ENCODE data around the gene E2F1.

Gene E2F1

GRCh38 chr20:33685328-33686099 lies 671 bp downstream of the E2F1 start:
- DNase-seq, result peak; percentile 62

DNA sequence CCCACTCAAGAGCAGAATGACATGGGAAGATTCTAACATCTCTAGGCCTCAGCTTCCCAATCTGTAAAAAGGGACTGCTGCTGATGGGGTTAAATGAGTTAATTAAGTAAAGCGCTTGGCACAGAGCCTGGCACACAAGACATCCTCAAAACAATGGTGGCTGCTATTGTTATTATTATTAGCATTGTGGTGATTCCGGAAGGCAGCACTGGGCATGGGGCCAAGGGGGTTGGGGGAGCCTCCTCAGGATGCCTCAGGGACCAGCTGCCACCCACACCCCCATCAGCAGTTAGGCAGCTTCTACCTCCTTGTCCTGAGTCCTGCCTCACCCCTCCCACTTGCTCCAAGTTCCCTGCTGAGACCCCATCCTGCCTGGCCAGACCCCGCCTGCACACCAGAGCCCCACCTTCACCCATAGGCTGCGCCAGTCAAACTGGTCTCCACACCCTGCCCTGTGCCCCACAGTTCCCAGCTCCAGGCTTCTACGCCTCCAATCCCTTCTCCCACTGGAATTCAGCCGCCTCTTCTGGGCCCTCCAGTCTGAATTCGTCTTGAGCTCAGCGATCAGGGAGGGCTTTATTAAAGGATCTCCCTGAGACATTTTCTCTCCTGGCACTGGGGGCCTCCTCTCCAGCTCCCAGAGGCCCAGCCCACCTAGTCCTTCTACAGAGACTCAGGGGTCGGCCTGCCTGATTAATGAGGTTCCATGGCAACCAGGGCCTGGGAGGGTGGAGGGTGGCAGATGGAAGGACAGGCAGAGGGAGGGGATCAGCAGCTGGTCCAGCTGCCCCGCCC lies 1.5 kb downstream of the E2F1 start:
- peak; percentile 17 for DNase-seq

- no peak for DNase-seq
Measured at GRCh38 chr20:33681728-33682353, 4.3 kb downstream of the E2F1 start.

- DNase-seq, result no peak
Measured at GRCh38 chr20:33681288-33681687, 4.9 kb downstream of the E2F1 start.

DNA sequence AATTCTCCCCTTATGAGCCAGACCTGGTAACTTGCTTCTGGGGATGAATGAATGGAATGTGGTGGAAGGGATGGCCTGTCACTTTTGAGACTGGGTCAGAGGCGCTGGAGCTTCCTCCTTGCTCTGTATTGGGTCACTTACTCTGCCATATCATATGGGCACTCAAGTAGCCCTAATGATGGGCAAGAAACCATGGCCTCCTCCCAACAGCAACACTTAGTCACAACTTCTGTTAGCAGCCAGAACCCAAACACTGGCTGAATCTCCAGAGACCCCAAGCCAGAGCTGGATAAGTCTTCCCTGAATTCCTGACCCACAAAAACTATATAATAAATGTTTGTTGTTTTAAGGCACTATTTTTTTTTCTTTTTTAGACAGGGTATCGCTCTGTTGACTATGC lies 5.5 kb downstream of the E2F1 start:
- no peak for DNase-seq

DNA sequence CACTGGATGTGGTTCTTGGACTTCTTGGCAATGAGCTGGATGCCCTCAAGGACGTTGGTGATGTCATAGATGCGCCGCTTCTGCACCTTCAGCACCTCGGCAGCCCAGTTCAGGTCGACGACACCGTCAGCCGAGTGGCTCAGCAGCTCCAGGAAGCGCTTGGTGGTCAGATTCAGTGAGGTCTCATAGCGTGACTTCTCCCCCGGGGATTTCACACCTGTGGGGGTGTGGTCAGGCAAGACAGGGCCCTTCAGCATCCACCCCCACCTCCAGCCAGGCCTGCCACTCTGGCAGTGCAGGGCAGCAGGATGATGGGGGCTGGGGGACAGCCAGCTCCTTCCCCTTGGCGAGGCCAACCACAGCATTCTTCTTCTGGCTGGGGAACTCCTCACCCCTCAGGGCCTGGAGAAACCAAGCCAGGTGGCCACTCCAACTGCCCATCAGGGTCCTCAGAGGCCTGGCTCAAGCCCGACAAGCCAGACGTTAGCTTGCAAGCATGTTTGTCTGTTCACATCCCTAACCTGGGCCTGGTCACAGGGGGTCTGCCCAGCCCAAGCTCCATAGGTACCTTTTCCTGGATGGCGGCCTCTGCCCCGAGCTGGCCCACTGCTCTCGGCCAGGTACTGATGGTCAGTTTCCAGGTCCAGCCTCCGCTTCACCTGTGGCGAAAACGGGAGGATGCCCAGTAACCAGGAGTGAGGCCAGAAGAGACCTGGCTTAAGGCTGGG lies 6.3 kb downstream of the E2F1 start:
- DNase-seq, result no peak

DNA sequence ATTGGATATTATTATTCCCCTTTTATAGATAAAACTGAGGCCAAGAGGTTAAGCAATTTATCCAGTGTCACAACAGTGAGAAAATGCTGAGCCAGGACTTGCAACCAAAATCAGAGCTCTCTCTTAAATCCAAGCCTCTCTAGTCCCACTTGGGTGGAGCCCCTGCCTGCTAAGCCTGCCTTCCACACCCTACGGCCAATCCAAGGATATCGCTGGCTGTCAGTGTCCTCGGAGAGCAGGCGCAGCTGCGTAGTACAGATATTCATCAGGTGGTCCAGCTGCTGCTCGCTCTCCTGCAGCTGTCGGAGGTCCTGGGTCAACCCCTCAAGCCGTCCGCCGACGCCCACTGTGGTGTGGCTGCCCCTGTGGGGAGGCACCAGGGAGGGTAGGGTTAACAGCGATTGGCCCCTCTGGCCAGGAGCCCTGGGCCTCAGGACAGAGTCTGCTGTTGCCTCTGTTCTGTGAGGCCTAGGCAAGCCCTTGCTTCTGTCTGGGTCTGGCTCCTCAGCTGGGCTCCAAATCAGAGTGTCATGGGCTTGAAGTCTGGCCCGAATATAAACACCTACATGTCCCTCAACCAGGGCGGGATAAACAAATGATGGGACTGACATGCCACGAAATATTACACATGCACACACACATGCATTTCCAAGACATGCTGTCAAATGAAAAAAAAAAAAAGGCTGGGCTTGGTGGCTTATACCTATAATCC lies 8.0 kb downstream of the E2F1 start:
- no peak for DNase-seq

DNA sequence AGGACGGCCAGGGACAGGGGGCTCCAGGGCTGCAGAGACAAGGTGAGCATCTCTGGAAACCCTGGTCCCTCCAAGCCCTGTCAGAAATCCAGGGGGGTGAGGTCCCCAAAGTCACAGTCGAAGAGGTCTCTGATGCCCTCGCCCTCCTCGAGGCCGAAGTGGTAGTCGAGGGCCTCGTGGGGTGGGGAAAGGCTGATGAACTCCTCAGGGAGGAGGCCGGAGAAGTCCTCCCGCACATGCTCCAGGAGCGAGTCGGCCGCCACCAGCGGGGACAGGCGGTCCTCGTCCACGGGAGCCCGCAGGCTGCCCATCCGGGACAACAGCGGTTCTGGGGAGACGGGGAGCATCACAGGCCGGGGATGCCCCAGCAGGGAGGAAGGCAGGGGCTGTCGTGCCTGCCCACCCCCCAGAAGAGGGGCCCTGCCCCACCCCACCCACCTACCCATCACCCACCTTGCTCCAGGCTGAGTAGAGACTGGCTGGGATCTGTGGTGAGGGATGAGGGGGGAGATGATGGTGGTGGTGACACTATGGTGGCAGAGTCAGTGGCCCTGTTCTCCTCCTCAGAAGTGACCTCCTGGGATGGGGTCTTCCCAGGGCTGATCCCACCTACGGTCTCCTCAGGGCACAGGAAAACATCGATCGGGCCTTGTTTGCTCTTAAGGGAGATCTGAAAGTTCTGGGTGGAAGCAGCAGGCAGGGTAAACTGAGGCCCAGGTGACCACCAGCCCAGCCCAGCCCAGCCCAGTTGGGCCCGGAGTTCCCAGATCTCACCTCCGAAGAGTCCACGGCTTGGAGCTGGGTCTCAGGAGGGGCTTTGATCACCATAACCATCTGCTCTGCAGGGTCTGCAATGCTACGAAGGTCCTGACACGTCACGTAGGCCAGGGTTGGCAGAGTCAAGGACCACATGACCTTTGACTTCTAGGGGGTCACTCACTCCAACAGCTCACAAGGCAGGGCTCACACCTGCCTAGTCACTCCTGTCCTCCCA lies 9.2 kb downstream of the E2F1 start:
- DNase-seq, result no peak

GRCh38 chr20:33676121-33676520 lies 10.1 kb downstream of the E2F1 start:
- no peak for DNase-seq

DNA sequence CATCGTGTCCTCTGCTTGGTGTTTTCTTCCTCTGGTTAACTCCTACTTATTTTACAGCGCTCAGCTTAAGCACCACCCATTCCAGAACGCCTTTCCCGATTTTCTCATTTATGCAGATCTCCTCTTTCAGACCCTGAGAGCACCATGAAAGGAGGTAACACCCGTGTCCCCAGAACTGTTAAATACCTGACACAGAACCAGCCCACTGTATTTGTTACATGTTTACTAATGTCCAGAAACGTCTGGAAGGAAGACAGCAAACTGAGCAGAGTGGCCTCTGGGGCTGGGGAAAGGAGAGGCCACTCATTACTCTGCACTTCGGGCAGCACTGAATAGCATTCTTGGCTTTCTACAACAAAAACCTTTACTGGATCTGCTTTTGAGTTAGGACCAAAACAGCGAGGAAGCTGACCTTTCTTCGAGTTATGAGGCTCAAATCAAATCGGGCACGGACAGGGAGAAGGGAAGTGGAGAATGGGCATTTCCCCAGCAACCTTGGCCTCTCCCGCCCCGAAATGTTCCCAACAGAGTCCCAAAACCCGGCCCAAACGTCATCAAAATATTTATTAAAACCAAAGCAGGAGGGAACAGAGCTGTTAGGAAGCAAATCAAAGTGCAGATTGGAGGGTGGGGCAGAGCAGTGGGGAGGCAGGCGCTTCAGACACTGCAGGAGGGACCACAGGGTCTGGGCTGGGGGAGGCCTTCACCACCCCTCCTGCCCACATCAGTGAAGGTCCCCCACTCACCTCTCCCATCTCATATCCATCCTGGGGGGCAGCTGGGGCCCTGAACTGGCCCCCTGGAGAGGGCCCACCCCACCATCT lies 10.8 kb downstream of the E2F1 start:
- DNase-seq, result no peak

DNA sequence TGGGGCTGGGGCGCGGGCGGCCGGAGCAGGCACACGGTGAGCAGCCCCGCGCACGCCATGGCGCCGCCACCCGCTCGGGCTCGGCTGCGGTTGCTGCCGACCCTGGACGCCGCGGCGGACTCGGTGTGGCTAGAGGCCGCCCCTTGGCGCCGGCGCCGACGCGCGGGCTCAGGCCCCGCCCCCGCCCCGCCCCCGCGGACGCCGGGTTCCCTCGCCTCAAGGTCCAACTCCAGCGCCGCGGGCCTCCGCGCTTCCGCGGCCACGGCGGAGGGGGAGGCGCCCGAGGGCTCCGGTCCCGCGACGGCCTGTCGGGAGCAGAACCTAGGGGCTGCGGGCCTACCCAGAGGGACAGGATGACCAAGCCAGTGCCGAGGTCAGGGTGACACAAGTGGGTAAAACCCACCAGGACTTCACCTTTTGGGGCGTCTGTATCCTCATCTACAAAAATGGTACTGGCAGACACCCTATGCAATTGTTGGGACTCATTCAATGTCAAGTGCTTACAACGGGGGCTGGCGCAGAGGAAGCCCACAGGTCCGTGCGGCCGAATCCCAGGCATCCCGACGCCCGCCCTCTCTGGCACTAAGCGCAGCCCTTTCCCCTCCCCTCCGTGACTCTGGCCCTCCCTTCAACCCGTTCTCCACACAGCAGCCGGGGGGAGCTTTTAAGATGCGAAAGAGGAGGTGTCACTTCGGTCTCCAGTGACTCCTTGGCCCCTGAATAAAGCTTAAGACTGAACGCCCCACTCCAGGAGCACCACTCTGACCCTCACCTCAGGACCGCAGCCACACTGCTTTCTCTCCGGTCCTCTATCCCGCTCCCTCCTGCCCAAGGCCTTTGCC lies 11.7 kb downstream of the E2F1 start, which contains the start of gene NECAB3:
TSS of gene NECAB3 (minus strand) at position 135 of the 842 bp plus-strand sequence. CDS start at position 59, 76 bp downstream.
- DNase-seq, result peak; percentile 46

DNA sequence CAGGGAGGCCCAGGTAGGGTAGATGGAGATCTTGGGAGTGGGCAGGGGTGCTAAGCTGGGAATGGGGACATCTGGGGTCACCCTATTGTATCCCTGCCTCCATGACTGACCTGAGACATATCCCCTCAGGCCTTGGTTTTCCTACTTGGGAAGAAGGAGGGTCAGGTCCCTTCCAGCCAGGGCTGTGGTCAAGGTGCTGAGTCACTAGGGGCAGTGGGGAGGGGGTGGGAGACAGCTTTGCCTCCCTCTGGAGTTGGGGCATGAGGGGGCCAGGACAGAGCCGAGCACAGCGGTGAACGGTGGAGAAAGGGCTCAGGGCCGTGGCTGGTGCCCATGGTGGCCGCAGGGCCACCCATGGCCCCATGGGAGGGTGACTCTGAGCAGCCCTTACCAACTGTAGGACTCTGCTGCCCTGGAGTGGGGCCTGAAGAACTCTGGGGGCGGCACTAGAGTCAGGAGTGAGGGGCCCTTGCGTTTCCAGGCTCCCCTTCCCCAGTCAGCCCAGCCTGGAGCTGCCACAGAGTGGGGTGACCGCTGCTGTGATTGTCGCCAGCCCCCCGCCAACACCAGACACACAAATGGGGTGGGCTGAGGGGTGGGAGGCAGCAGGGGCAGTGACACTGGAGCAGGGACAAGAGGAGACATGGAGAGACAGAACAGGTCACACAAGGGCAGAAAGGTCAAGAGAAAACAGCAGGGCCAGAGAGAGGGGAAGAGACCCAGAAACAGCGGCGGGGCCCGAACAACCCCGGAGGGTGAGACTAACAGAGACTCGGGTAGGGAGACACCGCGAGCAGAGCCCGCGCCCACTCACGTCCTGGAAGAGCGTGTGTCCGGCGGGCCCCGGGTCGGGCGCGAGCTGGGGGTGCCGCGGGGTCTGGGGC lies 12.5 kb downstream of the E2F1 start:
- no peak for DNase-seq

GRCh38 chr20:33673114-33673409 lies 13.1 kb downstream of the E2F1 start:
- DNase-seq, result no peak

GRCh38 chr20:33672426-33673113 lies 13.6 kb downstream of the E2F1 start:
- DNase-seq, result no peak

DNA sequence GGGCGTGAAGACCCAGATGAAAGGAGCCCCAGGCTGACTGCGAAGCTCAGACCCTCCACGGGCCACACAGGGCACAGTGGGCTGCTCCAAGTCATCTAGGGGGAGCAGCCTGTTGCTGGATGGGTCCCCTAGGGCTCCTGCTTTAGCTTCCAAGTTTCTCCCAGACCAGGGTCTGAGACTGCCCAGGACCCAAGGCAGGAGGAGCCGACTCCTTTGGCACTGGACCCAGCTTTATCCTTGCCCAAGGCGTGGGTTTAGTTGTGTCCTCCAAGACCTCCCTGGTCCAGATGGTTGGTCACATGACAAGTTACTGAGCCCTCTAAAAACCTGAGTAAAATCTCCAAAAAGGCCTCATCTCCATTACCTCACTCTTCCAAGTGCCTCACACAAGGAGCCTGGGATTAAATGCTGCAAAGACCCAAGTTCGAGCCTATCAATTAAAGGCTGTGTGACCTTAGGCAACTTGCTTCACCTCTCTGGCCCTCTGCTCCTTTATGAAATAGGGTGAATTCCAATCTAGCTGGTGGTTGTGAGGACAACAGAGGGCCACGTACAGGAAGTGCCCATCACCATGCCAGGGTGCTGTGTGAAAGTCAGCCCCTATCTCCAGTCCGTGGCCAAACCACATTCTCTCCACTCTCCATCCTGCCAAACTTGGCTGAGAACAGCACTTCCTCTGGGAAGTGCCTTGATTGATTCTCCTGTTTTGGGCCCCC lies 14.5 kb downstream of the E2F1 start:
- DNase-seq, result no peak

DNA sequence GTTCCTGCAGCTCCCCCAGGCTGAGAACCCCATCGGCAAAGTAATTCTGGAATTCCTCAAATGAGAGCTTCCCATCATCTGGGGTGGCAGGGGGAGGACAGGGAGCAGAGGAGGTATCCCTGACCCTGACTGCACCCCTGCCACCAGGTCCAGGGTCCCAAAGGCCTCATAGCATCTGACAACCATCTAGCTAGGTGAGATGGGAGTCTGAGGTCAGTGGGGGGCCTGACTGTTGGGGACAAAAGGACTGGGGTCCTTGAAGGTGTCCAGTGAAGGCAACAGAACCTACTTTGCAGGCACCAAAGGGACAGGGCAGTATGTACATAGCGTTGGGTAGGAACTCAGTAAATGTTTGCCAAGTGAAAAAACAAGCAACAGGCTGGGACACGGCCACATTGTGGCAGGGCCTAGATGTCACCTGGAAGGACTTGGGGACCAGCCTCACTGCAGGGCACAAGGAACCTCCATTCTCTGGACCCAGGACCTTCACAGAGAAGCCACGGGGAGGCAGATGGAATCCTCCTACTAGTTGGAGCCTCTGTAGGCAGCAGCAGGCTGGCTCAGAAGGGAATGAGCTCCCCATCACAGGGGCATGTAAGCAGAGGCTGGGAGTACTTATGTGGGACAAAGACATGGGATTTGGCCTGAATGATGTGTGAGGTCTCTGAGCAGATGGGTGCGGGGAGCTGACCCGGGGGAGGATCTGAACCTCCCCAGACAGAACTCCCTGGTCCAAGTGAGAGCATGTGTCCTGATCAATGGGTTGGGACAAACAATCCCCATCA lies 15.3 kb downstream of the E2F1 start:
- no peak for DNase-seq
